ENCODE results near the gene TMEM132A.

The TMEM132A gene

GRCh38 chr11:60984149-60984548, 59.9 kb downstream of the TMEM132A start:
- Histone ChIP-seq H3K36me3 (ENCODE audit: insufficient read depth, low read length) (no peaks in the 10 kb centered on the region), H3K27me3 (ENCODE audit: control insufficient read depth, insufficient read depth, low read length) (peaks cover 51% of the 10 kb centered on the region), H3K9me3 (replicated peaks; ENCODE audit: low read length) (no peaks in the 10 kb centered on the region), H3K4me1 (ENCODE audit: control insufficient read depth, insufficient read depth, low read length) (no peaks in the 10 kb centered on the region), H3K4me3 (ENCODE audit: low read length) (no peak overlapping the region), H3K9ac (ENCODE audit: low read depth, low read length) (no peak overlapping the region), H3K4me2 (ENCODE audit: low read length) (no peak overlapping the region)

- no peaks in the 10 kb centered on the region for H3K4me1 ChIP-seq (ENCODE audit: control insufficient read depth, insufficient read depth, low read length)
- peaks cover 53% of the 10 kb centered on the region for H3K27me3 ChIP-seq (ENCODE audit: control insufficient read depth, insufficient read depth, low read length)
- no peaks in the 10 kb centered on the region for H3K36me3 ChIP-seq (ENCODE audit: insufficient read depth, low read length)
- H3K4me2 ChIP-seq (ENCODE audit: low read length), result no peak overlapping the region
- no peaks in the 10 kb centered on the region for H3K9me3 ChIP-seq (replicated peaks; ENCODE audit: low read length)
- H3K9ac ChIP-seq (ENCODE audit: low read depth, low read length), result no peak overlapping the region
- no peak overlapping the region for H3K4me3 ChIP-seq (ENCODE audit: low read length)
These were observed 60.4 kb downstream of the TMEM132A start for GRCh38 chr11:60984636-60985035.

GRCh38 chr11:60985501-60985900, 61.2 kb downstream of the TMEM132A start:
- no peaks in the 10 kb centered on the region for H3K9me3 ChIP-seq (replicated peaks; ENCODE audit: low read length)
- H3K4me3 ChIP-seq (ENCODE audit: low read length), result no peak overlapping the region
- H3K27me3 ChIP-seq (ENCODE audit: control insufficient read depth, insufficient read depth, low read length), result peaks cover 49% of the 10 kb centered on the region
- no peaks in the 10 kb centered on the region for H3K36me3 ChIP-seq (ENCODE audit: insufficient read depth, low read length)
- no peak overlapping the region for H3K4me2 ChIP-seq (ENCODE audit: low read length)
- no peak overlapping the region for H3K9ac ChIP-seq (ENCODE audit: low read depth, low read length)
- H3K4me1 ChIP-seq (ENCODE audit: control insufficient read depth, insufficient read depth, low read length), result no peaks in the 10 kb centered on the region

- Histone ChIP-seq H3K36me3 (ENCODE audit: insufficient read depth, low read length) (no peaks in the 10 kb centered on the region), H3K9me3 (replicated peaks; ENCODE audit: low read length) (no peaks in the 10 kb centered on the region), H3K4me2 (ENCODE audit: low read length) (no peak overlapping the region), H3K27me3 (ENCODE audit: control insufficient read depth, insufficient read depth, low read length) (peaks cover 49% of the 10 kb centered on the region), H3K4me3 (ENCODE audit: low read length) (no peak overlapping the region), H3K4me1 (ENCODE audit: control insufficient read depth, insufficient read depth, low read length) (no peaks in the 10 kb centered on the region), H3K9ac (ENCODE audit: low read depth, low read length) (no peak overlapping the region)
These were observed 62.0 kb downstream of the TMEM132A start for GRCh38 chr11:60985991-60986915.

Small RNA genes within 50 kb of the gene (small RNA-seq; reads per million reads assigned to genes)
- gene RNU6-933P, result 0.49 reads per million

Data from skeletal muscle satellite cell (primary cell).